Measurements from ENCODE around the gene PASD1. TPM values are rescaled to one million over a fixed set of nuclear protein-coding genes. Genes with fewer than 3 reads are reported as not detected.

PASD1 gene
- total RNA-seq, result not detected in 2 replicates

GRCh38 chrX:151563449-151563848 is at the start of gene PASD1:
Gene PASD1, plus strand, starts transcription at chrX:151563675. Its CDS starts 37,879 bp downstream, at chrX:151601554.

DNA sequence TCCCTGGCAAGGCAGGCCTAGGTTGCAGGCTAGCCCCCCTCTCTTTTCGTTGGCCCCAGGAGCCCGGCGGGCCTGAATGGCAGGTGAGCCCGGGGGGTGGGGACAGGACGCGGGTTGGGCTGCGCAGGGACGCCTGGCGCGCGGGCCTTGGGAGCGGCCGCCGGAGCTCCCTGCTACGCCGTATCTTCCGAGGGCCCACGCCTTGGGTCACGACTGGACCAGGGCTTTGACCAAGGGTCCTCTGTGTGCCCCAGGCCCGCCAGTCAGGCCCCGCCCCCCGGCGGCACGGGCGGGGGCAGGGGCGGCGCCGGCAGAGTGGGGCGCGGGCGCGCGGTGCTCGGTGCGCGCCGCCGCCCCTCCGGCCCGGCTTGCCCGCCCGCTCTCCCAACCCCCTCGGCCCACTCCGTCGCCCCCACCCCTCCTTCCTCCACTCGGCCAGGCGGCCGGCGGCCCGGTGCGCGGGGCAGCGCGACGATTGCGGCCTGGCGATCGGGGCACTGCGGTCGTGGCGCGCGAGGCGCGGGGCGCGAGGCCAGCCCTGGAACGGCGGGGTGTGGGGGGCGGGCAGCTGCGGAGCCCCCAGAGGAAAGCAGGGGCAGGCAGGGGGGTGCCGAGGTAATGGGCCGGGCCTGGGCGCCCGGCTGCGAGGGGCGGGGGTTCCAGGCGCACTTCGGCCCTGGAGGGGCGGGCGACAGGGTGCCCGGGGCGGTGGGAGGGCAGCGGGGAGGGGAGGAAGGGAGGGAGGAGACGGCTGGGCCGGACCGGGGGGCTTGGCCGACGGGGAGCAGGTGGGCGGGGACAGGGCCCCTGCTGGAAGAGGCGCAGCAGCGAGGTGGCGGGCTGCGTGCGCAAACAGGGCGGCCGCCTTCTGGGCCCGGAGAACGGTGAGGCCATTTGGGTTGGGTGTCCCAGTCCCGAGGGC is 131.4 kb downstream of the PASD1 start, which contains the start of gene PRRG3:
PRRG3 (plus strand) TSS at position 798 of the 922 bp plus-strand sequence. CDS start 3,357 bp downstream, outside the sequence.

DNA sequence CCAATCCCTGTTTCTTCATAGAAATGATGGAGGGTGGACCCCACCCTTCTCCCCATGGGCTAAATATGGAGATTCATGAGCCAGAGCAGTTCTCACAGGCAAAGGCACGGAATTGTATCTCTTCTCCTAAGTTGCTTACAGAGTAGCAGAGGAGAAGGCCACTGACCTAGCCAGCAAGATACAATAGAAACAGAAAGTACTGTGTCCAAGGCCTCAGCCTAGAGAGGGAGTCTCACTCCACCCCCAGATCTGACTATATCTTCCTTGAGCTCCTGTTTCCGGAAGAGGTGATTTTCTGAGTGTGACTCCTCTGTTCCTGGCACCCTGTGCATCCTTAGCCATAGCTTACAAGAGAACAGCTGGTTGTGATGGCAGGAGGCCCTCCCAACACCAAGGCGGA is 152.3 kb downstream of the PASD1 start, which contains the start of gene FATE1:
FATE1 (plus strand) TSS at position 284 of the 400 bp plus-strand sequence; CDS start at position 369, 85 bp downstream.

Other genes starting within 250 kb of the PASD1 start
- gene VMA21, start 166.5 kb upstream of the PASD1 start, total RNA-seq, result 43.5 and 44.3 TPM in 2 replicates
- gene PRRG3, start 131.8 kb downstream of the PASD1 start, total RNA-seq, result not detected in 2 replicates
- not detected in 2 replicates for gene FATE1, start 152.4 kb downstream of the PASD1 start, total RNA-seq
- gene CNGA2, start 171.1 kb downstream of the PASD1 start, total RNA-seq, result not detected in 2 replicates

All from myometrial cell (primary cell).